GM12875 (cell line): ENCODE results near the gene ZNF224.

Experiments
- H3K4me3 ChIP-seq: one replicate; pipeline ENCODE4 v1.5.1; 2011; ENCODE audit warnings: low read depth, low read length, control low read depth
- TF ChIP-seq, protein P1 (sequence below): IDR thresholded peaks from 2 replicates; pipeline ENCODE4 v1.5.1; 2011; ENCODE audit warnings: low read depth, mild to moderate bottlenecking, control low read depth, inconsistent platforms, low read length, moderate library complexity, borderline replicate concordance; ENCODE audit not compliant: insufficient read depth

ZNF224 gene

DNA sequence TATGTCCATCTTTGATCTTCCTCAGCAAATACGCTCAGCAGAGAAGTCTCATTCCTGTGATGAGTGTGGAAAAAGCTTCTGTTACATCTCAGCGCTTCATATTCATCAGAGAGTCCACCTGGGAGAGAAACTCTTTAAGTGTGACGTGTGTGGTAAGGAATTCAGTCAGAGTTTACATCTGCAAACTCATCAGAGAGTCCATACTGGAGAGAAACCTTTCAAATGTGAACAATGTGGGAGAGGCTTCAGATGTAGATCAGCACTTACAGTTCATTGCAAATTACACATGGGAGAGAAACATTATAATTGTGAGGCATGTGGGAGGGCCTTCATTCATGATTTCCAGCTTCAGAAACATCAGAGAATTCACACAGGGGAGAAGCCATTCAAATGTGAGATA lies 27.9 kb upstream of the ZNF224 start:
- no peak overlapping the region for H3K4me3 ChIP-seq
- TF ChIP-seq, protein P1, sequence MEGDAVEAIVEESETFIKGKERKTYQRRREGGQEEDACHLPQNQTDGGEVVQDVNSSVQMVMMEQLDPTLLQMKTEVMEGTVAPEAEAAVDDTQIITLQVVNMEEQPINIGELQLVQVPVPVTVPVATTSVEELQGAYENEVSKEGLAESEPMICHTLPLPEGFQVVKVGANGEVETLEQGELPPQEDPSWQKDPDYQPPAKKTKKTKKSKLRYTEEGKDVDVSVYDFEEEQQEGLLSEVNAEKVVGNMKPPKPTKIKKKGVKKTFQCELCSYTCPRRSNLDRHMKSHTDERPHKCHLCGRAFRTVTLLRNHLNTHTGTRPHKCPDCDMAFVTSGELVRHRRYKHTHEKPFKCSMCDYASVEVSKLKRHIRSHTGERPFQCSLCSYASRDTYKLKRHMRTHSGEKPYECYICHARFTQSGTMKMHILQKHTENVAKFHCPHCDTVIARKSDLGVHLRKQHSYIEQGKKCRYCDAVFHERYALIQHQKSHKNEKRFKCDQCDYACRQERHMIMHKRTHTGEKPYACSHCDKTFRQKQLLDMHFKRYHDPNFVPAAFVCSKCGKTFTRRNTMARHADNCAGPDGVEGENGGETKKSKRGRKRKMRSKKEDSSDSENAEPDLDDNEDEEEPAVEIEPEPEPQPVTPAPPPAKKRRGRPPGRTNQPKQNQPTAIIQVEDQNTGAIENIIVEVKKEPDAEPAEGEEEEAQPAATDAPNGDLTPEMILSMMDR: no peak

DNA sequence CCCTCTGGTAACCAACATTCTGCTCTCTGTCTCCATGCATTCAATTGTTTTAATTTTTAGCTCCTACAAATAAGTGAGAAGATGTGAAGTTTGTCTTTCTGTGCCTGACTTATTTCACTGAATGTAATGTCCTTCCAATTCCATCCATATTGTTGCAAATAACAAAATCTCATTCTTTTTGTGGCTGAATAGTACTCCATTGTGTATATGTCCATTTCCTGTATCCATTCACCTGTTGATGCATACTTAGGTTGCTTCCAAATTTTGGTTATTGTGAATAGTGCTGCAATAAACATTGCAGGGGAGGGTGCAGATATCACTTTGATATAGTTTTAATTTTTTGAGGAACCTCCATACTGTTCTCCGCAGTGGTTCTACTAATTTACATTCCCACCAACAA lies 24.7 kb upstream of the ZNF224 start:
- TF ChIP-seq, protein P1: no peak
- H3K4me3 ChIP-seq: no peak overlapping the region

DNA sequence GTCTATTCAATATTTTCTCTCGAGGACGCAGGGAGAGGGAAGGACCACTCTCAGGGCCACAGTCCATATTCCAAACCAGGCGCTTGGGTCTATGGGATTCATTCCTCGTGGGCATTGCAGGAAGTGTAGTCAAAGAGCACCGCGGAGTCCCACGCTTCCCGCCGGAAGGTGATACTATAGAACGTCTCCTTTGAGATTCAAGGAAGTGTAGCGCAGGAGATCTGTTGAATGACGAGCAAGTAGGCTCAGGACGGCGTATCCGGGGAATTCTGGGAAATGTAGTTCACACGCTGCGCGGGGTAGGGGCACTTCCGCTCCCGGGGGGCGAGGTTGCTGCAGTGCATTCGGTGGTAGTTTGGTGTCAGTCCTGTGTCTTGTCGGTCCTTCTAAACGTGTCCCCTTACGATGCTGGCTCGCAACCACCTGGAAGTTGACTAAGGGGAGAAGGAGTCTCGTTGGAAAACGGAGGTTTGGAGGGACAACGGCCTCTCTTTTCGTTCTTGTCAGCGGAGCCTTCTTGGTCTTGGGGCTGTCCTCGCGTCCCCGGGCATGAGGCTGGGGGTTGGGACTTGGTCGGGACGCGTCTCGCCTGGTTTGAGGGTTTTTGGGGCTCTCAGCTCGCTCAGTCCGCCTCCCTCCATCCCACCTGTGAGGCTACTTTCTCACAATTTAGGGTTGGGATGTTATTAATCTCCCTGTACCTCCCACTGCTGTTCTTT lies 22.2 kb upstream of the ZNF224 start, which contains the start of gene ZNF284:
Gene ZNF284 (plus strand): TSS at position 336 of the 719 bp plus-strand sequence. CDS start 4,231 bp downstream, outside the sequence.
- peak within 1 kb of the TSS; percentile 83 for H3K4me3 ChIP-seq
- TF ChIP-seq, protein P1: no peak

DNA sequence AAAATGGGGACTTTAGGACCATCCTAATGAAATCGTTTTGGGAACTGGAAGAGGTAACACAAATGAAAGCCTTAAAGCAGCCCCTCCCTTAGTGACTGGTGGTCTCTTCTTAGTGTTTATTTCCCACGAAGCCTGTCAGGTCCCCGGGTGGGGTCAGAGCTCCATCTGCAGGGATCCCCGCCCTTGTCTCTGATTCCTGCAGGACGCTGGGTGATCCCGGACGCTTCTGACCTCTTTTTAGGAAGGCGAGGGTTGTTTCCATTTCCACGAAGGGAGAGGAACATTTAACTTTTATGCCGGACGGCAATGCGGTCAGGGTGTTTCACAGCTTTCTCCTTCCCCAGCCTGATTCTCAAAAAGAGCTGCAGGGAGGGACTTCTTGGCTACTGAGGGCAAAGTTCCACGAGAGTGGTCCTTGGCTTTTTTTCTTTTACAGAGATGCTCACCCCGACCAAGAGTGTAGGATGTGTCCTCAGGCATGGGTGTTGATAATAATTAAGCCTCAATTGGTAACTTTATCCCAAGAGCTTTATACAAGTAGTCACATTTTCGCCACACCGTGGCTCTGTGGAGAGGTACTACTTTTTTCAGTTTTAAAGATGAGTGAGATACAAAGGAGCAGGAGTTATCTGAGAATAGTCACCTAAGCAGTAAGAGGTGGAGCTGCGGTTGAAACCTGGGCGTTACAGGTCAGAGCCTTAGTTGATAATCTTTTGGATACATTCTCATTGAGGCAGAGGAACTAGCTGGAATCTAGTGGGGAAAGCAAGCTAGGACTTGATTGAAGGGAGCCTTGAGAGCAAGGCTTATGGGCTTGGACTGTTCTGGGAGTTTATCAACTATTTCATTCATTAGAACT lies 21.4 kb upstream of the ZNF224 start:
- TF ChIP-seq, protein P1: no peak
- peak overlapping the region; percentile 83 for H3K4me3 ChIP-seq

DNA sequence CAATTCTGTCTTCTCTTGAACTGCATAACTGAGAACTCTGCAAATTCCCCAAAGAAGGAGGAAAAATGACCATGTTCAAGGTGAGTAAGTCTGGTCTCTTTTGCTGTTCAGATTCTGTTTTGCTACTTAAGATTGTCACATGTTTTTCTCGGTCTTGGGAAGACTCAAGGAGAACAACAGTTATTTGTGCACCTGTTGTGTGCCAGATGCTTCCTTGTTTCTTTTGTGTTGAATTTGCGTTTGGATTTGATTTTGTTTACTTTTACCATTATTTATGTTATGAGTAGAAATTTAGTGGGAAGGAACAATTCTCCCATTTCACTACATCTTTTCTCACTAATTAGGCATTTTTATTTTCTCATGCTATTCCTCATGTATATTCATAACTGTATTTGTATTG lies 17.8 kb upstream of the ZNF224 start:
- no peak overlapping the region for H3K4me3 ChIP-seq
- TF ChIP-seq, protein P1: no peak

DNA sequence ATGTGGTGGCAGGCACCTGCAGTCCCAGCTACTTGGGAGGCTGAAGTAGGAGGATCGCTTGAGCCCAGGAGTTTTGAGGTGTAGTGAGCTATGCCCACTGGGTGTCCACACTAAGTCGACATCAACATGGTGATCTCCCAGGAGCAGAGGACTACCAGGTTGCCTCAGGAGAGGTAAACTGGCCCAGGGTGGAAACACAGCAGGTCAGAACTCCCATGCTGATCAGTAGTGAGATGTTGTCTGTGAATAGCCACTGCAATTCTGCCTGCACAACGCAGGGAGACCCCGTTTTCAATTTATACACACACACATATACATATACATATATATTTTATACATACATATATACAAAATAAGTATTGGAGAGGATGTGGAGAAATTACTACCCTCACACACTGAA lies 2.1 kb upstream of the ZNF224 start:
- H3K4me3 ChIP-seq: no peak overlapping the region
- TF ChIP-seq, protein P1: no peak

DNA sequence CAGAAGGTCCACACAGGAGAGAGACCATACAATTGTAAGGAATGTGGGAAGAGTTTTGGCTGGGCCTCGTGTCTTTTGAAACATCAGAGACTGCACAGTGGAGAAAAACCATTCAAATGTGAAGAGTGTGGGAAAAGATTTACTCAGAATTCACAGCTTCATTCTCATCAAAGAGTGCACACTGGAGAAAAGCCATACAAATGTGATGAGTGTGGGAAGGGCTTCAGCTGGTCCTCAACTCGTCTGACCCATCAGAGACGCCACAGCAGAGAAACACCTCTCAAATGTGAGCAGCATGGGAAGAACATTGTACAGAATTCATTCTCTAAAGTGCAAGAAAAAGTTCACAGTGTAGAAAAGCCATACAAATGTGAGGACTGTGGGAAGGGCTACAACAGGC lies 13.6 kb downstream of the ZNF224 start:
- TF ChIP-seq, protein P1: no peak

More for the DNA sequence above, 13.6 kb downstream of the ZNF224 start:
- H3K4me3 ChIP-seq: no peak overlapping the region
